OCI-LY7 (cell line): Measurements from ENCODE around the gene NISCH. TPM values are rescaled to one million over a fixed set of nuclear protein-coding genes. Genes with fewer than 3 reads are reported as not detected.

Experiments used
- BruUV-seq: library from RNA; stranded (reverse); fragments of 400-500 nt; replicated peaks from 2 replicates; lab custom pipeline; 2021; lab: Mats Ljungman, UMichigan
- CTCF ChIA-PET: fragments of 300-600 bp; sonication (Branson Sonifier 250); formaldehyde crosslinking; loops from one replicate; lab custom pipeline; 2022; ENCODE audit warnings: antibody characterized with exemption; ENCODE audit not compliant: unreplicated experiment; lab: Charles Lee
- POLR2A ChIA-PET: fragments of 300-600 bp; sonication (Branson Sonifier 250); formaldehyde crosslinking; loops from one replicate; lab custom pipeline; 2022; ENCODE audit warnings: antibody characterized with exemption; lab: Charles Lee
- DNase-seq: peaks from one replicate; pipeline ENCODE4 v3.0.0-alpha.2; 2015; ENCODE audit warnings: low spot score
- H2AFZ ChIP-seq: fragments of 200-600 bp; sonication (generic), shearing (Covaris generic); 2 replicates; pipeline ENCODE4 v1.6.1; 2014; ENCODE audit warnings: mild to moderate bottlenecking, antibody characterized with exemption, low read length, moderate library complexity
- H3K27ac ChIP-seq: fragments of 200-600 bp; sonication (generic); 2 replicates; pipeline ENCODE4 v1.5.1; 2014; ENCODE audit warnings: mixed run types, low read depth, mild to moderate bottlenecking, moderate library complexity, low read length, inconsistent platforms; ENCODE audit not compliant: poor library complexity, severe bottlenecking
- H3K36me3 ChIP-seq: fragments of 200-600 bp; sonication (generic); 2 replicates; pipeline ENCODE4 v1.6.1; 2014; ENCODE audit warnings: mild to moderate bottlenecking, antibody characterized with exemption, low read length, moderate library complexity, mixed read lengths; ENCODE audit not compliant: insufficient read depth
- H3K4me1 ChIP-seq: fragments of 200-600 bp; sonication (generic); 2 replicates; pipeline ENCODE4 v1.5.1; 2014; ENCODE audit warnings: mild to moderate bottlenecking, low read length; ENCODE audit not compliant: insufficient read depth, poor library complexity, severe bottlenecking
- H3K4me2 ChIP-seq: fragments of 200-600 bp; sonication (generic); 2 replicates; pipeline ENCODE4 v1.6.1; 2014; ENCODE audit warnings: mild to moderate bottlenecking, low read length
- H3K4me3 ChIP-seq: fragments of 200-600 bp; sonication (generic); 2 replicates; pipeline ENCODE4 v1.5.1; 2014; ENCODE audit warnings: mild to moderate bottlenecking, low read depth, low read length; ENCODE audit not compliant: poor library complexity, severe bottlenecking
- H3K79me2 ChIP-seq: fragments of 200-600 bp; sonication (generic); 2 replicates; pipeline ENCODE4 v1.6.1; 2016; ENCODE audit warnings: low read depth, mild to moderate bottlenecking, low read length, moderate library complexity, mixed read lengths; ENCODE audit not compliant: insufficient read depth
- H3K9me2 ChIP-seq: fragments of 200-600 bp; sonication (generic); 2 replicates; pipeline ENCODE4 v1.6.1; 2016; ENCODE audit warnings: mild to moderate bottlenecking, low read length, mixed read lengths; ENCODE audit not compliant: insufficient read depth
- H3K9me3 ChIP-seq: fragments of 200-600 bp; sonication (generic); 2 replicates; pipeline ENCODE4 v1.6.1; 2014; ENCODE audit warnings: mild to moderate bottlenecking, mixed run types, low read length, mixed read lengths
- H4K20me1 ChIP-seq: fragments of 200-600 bp; sonication (generic); 2 replicates; pipeline ENCODE4 v1.6.1; 2014; ENCODE audit warnings: mild to moderate bottlenecking, antibody characterized with exemption, low read length, moderate library complexity, mixed read lengths; ENCODE audit not compliant: insufficient read depth
- EZH2phosphoT487 ChIP-seq: fragments of 200-600 bp; sonication (generic); IDR thresholded peaks from 2 replicates; pipeline ENCODE4 v1.6.1; 2018; ENCODE audit warnings: low read depth, borderline replicate concordance, mild to moderate bottlenecking, mixed run types, antibody characterized with exemption, low read length, moderate library complexity, mixed read lengths
- intact Hi-C: fragments of 100-400 bp; cut with micrococcal nuclease; formaldehyde crosslinking; loops from one replicate; pipeline ENCODE4 v1.10.0; 2022; ENCODE audit not compliant: unreplicated experiment
- total RNA-seq, 2 experiments: library from RNA; depleted of rRNA in 1 of 2; stranded (reverse); fragments of >200 nt in 1 of 2; shearing (Covaris generic) in 1 of 2; gene quantifications; 2 replicates each; pipeline ENCODE4 v1.2.3, GENCODE V29; 2014 to 2022
- TF ChIP-seq, protein P1 (sequence below): fragments of 200-600 bp; sonication (generic); conservative IDR thresholded peaks from 2 replicates; pipeline ENCODE4 v1.5.1; 2014; ENCODE audit warnings: mild to moderate bottlenecking, antibody characterized with exemption, low read length, moderate library complexity, mixed read lengths

The NISCH gene
- total RNA-seq, 2 experiments from 2014 or later: 60.5 to 73.3 TPM

DNA sequence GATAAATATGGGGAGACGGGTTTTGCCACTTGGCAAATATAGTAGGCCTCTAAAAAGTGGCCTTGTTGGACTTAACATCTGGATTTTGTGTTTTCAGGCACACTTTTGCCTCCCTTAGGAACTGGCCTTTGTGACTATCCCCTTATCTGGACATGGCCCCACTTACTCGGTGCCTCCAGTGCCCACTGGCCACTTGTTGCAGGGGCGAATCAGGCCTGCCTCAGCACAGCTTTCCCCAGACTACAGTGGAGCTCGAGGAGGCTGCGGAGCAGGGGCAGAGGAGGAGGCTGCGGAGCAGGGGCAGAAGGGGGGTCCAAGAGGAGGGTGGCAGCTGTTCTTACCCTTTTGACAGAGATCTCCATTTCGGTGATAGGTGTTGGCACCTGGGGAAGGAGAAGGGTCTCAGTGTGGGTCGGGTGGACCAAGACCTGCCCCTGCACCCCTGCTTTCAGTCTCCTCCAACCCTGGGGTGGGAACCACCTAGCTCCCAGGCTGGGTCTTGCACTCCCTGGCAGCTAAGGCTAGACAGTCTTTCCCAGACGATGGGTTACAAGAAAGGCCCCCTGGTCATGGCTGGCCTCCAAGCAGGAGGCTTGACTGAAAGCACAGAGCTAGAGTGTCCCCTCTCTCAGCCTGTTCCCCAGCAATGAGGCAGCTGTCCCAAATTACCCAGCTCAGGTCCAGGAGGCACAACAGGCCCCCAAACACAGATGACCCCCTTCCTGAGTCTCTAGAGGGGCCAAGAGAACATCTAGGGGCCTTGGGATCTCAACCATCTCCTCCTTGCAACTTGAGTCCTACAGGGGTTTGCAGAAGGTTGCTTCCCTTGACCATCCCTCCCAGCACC is 16.6 kb upstream of the NISCH start:
- no peak overlapping the region for H3K27ac ChIP-seq
- BruUV-seq: no TSS peak
- no peaks in the 10 kb centered on the region for H4K20me1 ChIP-seq
- H3K36me3 ChIP-seq: no peaks in the 10 kb centered on the region
- ChIA-PET POLR2A (no interaction called here), CTCF (no interaction called here)
- no peak overlapping the region for H2AFZ ChIP-seq
- H3K9me3 ChIP-seq: no peaks in the 10 kb centered on the region
- H3K9me2 ChIP-seq: no peaks in the 10 kb centered on the region
- DNase-seq: no peak
- TF ChIP-seq EZH2phosphoT487: no peak
- TF ChIP-seq, protein P1, sequence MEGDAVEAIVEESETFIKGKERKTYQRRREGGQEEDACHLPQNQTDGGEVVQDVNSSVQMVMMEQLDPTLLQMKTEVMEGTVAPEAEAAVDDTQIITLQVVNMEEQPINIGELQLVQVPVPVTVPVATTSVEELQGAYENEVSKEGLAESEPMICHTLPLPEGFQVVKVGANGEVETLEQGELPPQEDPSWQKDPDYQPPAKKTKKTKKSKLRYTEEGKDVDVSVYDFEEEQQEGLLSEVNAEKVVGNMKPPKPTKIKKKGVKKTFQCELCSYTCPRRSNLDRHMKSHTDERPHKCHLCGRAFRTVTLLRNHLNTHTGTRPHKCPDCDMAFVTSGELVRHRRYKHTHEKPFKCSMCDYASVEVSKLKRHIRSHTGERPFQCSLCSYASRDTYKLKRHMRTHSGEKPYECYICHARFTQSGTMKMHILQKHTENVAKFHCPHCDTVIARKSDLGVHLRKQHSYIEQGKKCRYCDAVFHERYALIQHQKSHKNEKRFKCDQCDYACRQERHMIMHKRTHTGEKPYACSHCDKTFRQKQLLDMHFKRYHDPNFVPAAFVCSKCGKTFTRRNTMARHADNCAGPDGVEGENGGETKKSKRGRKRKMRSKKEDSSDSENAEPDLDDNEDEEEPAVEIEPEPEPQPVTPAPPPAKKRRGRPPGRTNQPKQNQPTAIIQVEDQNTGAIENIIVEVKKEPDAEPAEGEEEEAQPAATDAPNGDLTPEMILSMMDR: no peak
- no peak overlapping the region for H3K4me2 ChIP-seq
- no peaks in the 10 kb centered on the region for H3K79me2 ChIP-seq
- H3K4me3 ChIP-seq: no peak overlapping the region
- H3K4me1 ChIP-seq: peaks cover 8% of the 10 kb centered on the region
- intact Hi-C loops: no loop called here

DNA sequence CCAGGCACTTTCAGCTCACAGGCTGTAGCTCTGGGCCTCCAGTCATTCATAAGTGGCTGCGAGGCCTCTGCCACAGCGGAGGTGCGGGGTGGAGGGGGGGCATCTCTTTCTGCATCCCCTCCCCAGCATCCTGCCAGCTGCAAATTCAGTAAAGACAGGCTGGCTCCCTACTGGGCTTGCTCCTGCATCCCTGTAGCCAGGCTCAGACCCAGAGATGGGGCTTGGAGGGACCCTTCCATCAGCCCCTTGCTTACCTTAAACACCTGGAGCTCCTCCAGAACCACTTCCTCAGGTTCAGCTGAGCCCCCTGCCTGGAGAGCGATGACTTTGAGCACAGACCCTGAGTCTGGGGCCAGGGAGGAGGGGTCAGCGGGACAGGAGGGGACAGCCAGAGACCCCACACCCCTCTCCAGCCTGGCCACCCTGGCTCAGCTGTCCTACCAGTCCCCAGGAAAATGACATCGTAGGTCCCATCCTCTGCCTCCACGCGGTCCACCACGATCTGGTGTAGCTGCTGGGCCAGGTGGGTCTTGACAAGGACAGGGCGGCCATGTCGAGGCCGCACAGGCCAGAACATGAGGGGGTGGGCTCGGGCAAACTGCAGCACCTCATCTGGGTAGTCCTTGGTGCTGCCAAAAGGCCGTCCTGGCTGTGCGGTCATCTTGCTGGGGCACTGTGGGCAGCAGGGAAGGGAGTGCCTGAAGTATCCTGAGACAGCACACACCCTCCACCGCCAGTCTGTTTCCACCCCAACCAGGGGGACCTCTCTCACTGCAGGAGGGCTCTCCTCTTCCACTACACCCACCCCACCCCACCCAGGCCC is 15.8 kb upstream of the NISCH start:
- no peak overlapping the region for H3K4me3 ChIP-seq
- no peak for DNase-seq
- H3K9me2 ChIP-seq: no peaks in the 10 kb centered on the region
- H2AFZ ChIP-seq: no peak overlapping the region
- no peaks in the 10 kb centered on the region for H3K9me3 ChIP-seq
- H3K79me2 ChIP-seq: no peaks in the 10 kb centered on the region
- H3K4me2 ChIP-seq: no peak overlapping the region
- no peak overlapping the region for H3K27ac ChIP-seq
- POLR2A ChIA-PET: no interaction called here
- no peaks in the 10 kb centered on the region for H4K20me1 ChIP-seq
- no TSS peak for BruUV-seq
- no peaks in the 10 kb centered on the region for H3K36me3 ChIP-seq
- TF ChIP-seq, protein P1: no peak
- TF ChIP-seq EZH2phosphoT487: no peak
- CTCF ChIA-PET: no interaction called here
- intact Hi-C loops: loop anchor here (10.0 kb wide), 1 partner anchor 65 kb away; no protein-coding TSS in a partner anchor
- H3K4me1 ChIP-seq: peaks cover 8% of the 10 kb centered on the region
